Transverse colon (tissue), 4 donors: Measurements from ENCODE around the gene BDKRB2. TPM values are rescaled to one million over a fixed set of nuclear protein-coding genes. Genes with fewer than 3 reads are reported as not detected.

Source experiments
- DNase-seq: peaks from one replicate; pipeline ENCODE4 v3.0.0-alpha.2; 2019
- H3K27ac ChIP-seq, 4 donors: fragments of 200-600 bp; sonication (generic); 2 replicates each; pipeline ENCODE4 v1.5.1; 2016 to 2018; ENCODE audit warnings: inconsistent platforms in 4 of 4
- H3K27me3 ChIP-seq: fragments of 200-600 bp; sonication (generic); 2 replicates; pipeline ENCODE4 v1.5.1; 2017; ENCODE audit warnings: inconsistent platforms
- H3K36me3 ChIP-seq, 4 donors: fragments of 200-600 bp; sonication (generic); 2 replicates each; pipeline ENCODE4 v1.5.1; 2017 to 2019; ENCODE audit warnings: inconsistent platforms in 4 of 4
- H3K4me1 ChIP-seq, 4 donors: fragments of 200-600 bp; sonication (generic); 2 replicates each; pipeline ENCODE4 v1.5.1; 2017 to 2020; ENCODE audit warnings: inconsistent platforms in 4 of 4
- H3K4me3 ChIP-seq, 4 donors: fragments of 200-600 bp; sonication (generic); 1 replicate in 1 of 4; 2 replicates in 3 of 4; pipeline versions ENCODE4 v1.5.1 to v1.6.1; 2017 to 2019; ENCODE audit warnings: inconsistent platforms in 4 of 4
- H3K9me3 ChIP-seq, 2 donors: fragments of 200-600 bp; sonication (generic); 2 replicates each; pipeline ENCODE4 v1.5.1; 2017 to 2019; ENCODE audit warnings: inconsistent platforms in 2 of 2
- EP300 ChIP-seq: sonication (generic); formaldehyde crosslinking; IDR thresholded peaks from one replicate; pipeline ENCODE4 v1.6.1; 2017; ENCODE audit warnings: antibody characterized with exemption, low read depth
- POLR2A ChIP-seq: fragments of 450-650 bp; IDR thresholded peaks from one replicate; pipeline ENCODE4 v1.6.1; 2016; ENCODE audit warnings: antibody characterized with exemption, mild to moderate bottlenecking, moderate library complexity
- POLR2AphosphoS5 ChIP-seq, 3 donors: sonication (generic); formaldehyde crosslinking; IDR thresholded peaks; one replicate each; pipeline ENCODE4 v1.6.1; 2016; ENCODE audit warnings: antibody characterized with exemption in 3 of 3
- WGBS, 2 donors: methylation state at CpG; one replicate each; pipeline ENCODE4 v1.1.5; 2018; ENCODE audit warnings: low coverage in 1 of 2; 5-methylcytosine and 5-hydroxymethylcytosine counted together
- in situ Hi-C, 4 donors: fragments of 200-750 bp; cut with MboI; loops; one replicate each; pipeline versions ENCODE4 v1.15.0 to v1.15.1; 2017; ENCODE audit warnings: low sequenced_read_pairs in 3 of 4, low pct_ligation_motif_present in 1 of 4, low pct_unique_long_range_greater_than_20kb in 1 of 4
- intact Hi-C: fragments of 100-400 bp; cut with DNase I; formaldehyde crosslinking; loops from one replicate; pipeline ENCODE4 v1.15.1; 2023; ENCODE audit warnings: low total_unique reads
- total RNA-seq, 4 donors: library from RNA; depleted of rRNA; stranded (reverse); fragments of >200 nt; gene quantifications; one replicate each; pipeline ENCODE4 v1.1.0, GENCODE V29; 2016
- TF ChIP-seq, protein P1 (sequence below), 5 experiments: fragments of 200-600 bp in 3 of 5; fragments of 450-650 bp in 2 of 5; sonication (generic) in 3 of 5; IDR thresholded peaks; 1 replicate in 2 of 5; 2 replicates in 3 of 5; pipeline ENCODE4 v1.5.1; 2016 to 2017; ENCODE audit warnings: antibody characterized with exemption in 5 of 5, inconsistent platforms in 3 of 5, mild to moderate bottlenecking in 2 of 5, moderate library complexity in 1 of 5

The BDKRB2 gene
- total RNA-seq, 4 donors from 2014 or later: 2.6 to 19.8 (median 17.4) TPM

DNA sequence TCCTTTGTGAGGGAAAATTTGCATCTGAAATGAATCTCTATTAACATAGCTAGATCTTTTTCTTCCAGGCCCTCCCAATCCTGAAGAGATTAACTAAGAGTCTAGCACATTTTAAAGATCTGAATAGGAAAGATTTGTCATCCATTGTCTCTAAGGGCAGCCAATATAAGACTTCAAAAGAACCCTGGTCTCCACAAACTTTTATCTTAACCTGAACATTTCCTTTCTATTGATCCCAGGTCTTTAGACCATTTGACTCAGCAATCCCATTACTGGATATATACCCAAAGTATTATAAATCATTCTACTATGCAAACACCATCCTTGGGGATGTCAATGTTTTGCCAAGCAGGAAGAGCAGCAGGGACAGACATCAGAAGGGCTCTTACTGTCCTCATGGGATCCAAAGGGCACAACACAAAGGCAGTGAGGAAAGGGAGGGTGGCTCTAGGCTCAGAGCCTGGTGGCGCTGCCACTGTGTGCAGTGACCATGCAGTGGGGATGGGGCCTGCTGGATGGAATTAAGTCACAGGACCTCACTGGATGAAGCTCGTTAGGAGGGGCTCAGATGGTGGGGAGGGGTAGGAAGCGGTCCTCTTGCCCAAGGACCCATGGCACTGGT, 12.7 kb upstream of the BDKRB2 start:
- no peaks in the 10 kb centered on the region for H3K27me3 ChIP-seq
- no peak overlapping the region for H3K27ac ChIP-seq
- intact Hi-C loops (no loop called here), in situ Hi-C loops (loop anchor here in 1 of 4 donors (5.0 kb wide), 1 partner anchor 75 kb away; no protein-coding TSS in a partner anchor)
- TF ChIP-seq, protein P1, sequence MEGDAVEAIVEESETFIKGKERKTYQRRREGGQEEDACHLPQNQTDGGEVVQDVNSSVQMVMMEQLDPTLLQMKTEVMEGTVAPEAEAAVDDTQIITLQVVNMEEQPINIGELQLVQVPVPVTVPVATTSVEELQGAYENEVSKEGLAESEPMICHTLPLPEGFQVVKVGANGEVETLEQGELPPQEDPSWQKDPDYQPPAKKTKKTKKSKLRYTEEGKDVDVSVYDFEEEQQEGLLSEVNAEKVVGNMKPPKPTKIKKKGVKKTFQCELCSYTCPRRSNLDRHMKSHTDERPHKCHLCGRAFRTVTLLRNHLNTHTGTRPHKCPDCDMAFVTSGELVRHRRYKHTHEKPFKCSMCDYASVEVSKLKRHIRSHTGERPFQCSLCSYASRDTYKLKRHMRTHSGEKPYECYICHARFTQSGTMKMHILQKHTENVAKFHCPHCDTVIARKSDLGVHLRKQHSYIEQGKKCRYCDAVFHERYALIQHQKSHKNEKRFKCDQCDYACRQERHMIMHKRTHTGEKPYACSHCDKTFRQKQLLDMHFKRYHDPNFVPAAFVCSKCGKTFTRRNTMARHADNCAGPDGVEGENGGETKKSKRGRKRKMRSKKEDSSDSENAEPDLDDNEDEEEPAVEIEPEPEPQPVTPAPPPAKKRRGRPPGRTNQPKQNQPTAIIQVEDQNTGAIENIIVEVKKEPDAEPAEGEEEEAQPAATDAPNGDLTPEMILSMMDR (IDR thresholded peaks at IDR 0.05): no peak
- TF ChIP-seq EP300: no peak
- TF ChIP-seq POLR2A: no peak
- TF ChIP-seq POLR2AphosphoS5 (IDR thresholded peaks at IDR 0.05): no peak
- DNase-seq: no peak
- H3K9me3 ChIP-seq: no peaks in the 10 kb centered on the region
- no peaks in the 10 kb centered on the region for H3K36me3 ChIP-seq
- peaks cover 0 to 3% (median 0%) of the 10 kb centered on the region in 4 donors for H3K4me1 ChIP-seq
- H3K4me3 ChIP-seq: no peak overlapping the region
- 82% methylated on average over 3 of the region's 3 CpGs; no CpG with 5 or more reads in 1 of the 2 donors for WGBS, 2 donors

DNA sequence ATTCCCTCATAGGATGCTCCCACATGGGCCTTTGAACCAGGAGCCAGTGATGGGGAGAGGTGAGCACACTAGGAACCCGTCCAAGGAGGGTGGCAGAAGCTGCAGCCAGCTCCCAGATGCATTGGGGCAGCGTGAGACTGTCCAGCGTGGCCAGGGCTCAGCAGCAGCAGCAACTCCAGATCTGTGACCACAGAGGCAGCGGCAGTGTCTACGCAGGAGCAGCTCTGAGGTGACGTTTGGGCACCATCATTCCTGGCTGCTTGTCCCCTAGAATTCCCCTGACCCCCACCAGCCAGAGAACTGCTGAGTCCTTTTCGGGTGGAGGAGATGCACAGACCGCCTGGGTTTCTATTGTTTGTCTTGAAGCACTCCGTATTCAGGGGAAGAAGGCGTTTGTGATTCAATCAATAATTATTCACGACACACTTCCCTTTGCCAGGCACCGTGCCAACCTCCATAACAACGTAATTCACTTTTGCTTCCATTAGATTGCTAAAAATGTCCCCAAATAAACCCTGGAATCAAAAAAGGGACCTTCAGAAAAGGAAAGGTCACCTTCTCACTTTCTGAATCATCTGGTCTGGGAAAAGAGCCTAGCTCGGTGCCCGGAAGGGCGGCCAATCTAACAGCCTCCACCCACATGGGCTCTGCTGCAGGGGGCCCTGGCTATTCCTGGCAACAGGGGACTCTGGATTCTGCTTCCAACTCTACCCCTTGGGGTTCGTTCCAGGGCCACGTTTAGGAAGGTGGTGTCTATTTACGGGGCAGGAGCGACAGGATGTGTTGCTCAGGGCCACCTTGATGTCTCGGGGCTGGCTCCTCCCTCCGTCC, 11.4 kb upstream of the BDKRB2 start:
- no peak for DNase-seq
- Histone ChIP-seq H3K27ac (no peak overlapping the region), H3K27me3 (no peaks in the 10 kb centered on the region), H3K36me3 (no peaks in the 10 kb centered on the region), H3K4me1 (peaks cover 0 to 4% (median 0%) of the 10 kb centered on the region in 4 donors), H3K4me3 (no peak overlapping the region), H3K9me3 (no peaks in the 10 kb centered on the region)
- TF ChIP-seq POLR2AphosphoS5 (IDR thresholded peaks at IDR 0.05) (no peak), POLR2A (no peak), EP300 (no peak)
- TF ChIP-seq, protein P1 (IDR thresholded peaks at IDR 0.05): no peak
- WGBS, 2 donors: 60 to 68% methylated on average over 1 to 22 of the region's 22 CpGs
- in situ Hi-C loops (loop anchor here in 1 of 4 donors (5.0 kb wide), 1 partner anchor 76 kb away; no protein-coding TSS in a partner anchor), intact Hi-C loops (no loop called here)

DNA sequence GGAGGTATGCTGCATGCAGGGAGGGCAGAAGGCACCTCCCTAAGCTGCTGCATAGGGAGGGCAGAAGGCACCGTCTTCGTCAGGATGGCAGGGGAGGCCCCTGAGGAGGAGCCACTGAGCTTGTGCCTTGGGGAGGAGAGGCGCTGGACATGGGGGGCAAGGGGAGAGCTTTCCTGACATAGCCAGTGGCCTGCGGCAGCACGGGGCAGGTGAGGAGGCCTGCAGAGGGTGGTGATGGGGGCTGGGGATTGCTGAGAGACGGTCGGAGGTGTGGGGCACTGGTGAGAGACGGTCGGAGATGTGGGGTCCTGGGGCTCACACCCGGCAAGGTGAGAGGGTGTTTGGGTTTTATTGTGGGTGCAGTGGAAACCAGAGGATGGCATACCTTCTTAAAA, 10.4 kb upstream of the BDKRB2 start:
- no peaks in the 10 kb centered on the region for H3K27me3 ChIP-seq
- WGBS, 2 donors: 86 to 90% methylated on average over 5 to 10 of the region's 10 CpGs
- TF ChIP-seq EP300 (no peak), POLR2AphosphoS5 (IDR thresholded peaks at IDR 0.05) (no peak), POLR2A (no peak)
- TF ChIP-seq, protein P1 (IDR thresholded peaks at IDR 0.05): no peak
- no peak overlapping the region for H3K4me3 ChIP-seq
- peaks cover 0 to 10% (median 1%) of the 10 kb centered on the region in 4 donors for H3K4me1 ChIP-seq
- in situ Hi-C loops (loop anchor here in 1 of 4 donors (5.0 kb wide), 1 partner anchor 77 kb away; no protein-coding TSS in a partner anchor), intact Hi-C loops (loop anchor here (1.0 kb wide), 1 partner anchor 23 kb away; no protein-coding TSS in a partner anchor)
- no peaks in the 10 kb centered on the region for H3K9me3 ChIP-seq
- no peak for DNase-seq
- H3K36me3 ChIP-seq: no peaks in the 10 kb centered on the region
- H3K27ac ChIP-seq: no peak overlapping the region
